Erythroblast (primary cell): ENCODE measurements around the gene ADARB2.
"Not testable (repeated sequence)": the region's sequence is repeated elsewhere in the genome, so short reads cannot be mapped to it uniquely, and the experiment has no call there.

Experiments used
- DNase-seq, 2 experiments: peaks; one replicate each; lab custom pipeline; 2025; lab: John Stamatoyannopoulos, UW
- GATA1 ChIP-seq: IDR thresholded peaks from 2 replicates; pipeline ENCODE4 v1.6.1; 2011; ENCODE audit warnings: low read depth, mild to moderate bottlenecking, control low read depth, low read length, moderate library complexity
- POLR2A ChIP-seq: IDR thresholded peaks from 2 replicates; pipeline ENCODE4 v1.6.1; 2011; ENCODE audit warnings: mild to moderate bottlenecking, low read length

The ADARB2 gene

GRCh38 chr10:1414893-1415292 lies 322.4 kb downstream of the ADARB2 start:
- no peak for TF ChIP-seq POLR2A
- TF ChIP-seq GATA1: no peak
- no peak for DNase-seq

GRCh38 chr10:1414346-1414745 lies 323.0 kb downstream of the ADARB2 start:
- DNase-seq: not testable (repeated sequence)

GRCh38 chr10:1413823-1414222 lies 323.5 kb downstream of the ADARB2 start:
- TF ChIP-seq POLR2A: no peak
- no peak for DNase-seq

- TF ChIP-seq POLR2A (no peak), GATA1 (no peak)
- DNase-seq: no peak
These were observed 324.1 kb downstream of the ADARB2 start for GRCh38 chr10:1413256-1413655.

- no peak for TF ChIP-seq GATA1
- TF ChIP-seq POLR2A: no peak
- no peak for DNase-seq
These were observed 324.7 kb downstream of the ADARB2 start for GRCh38 chr10:1412531-1413189.

DNA sequence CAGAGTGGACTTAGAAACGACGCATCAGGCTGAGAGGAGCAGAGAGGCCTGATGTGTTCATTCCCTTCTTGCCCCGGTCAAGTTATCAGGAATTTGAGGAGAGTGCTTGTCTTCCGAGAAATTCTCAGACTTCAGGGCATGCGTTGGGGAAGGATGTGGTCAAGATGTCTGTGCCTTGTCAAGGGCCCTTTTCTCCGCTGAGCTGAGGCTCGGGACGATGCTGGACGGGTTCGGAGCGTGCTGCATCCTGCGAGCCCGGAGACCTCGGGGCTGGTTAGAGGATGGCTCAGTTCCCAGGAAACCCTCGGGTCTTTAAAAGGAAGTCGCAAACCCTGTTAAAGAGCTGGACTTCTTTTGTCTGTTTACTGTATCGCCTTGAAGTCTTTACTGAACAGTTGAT lies 325.4 kb downstream of the ADARB2 start:
- no peak for DNase-seq
- TF ChIP-seq POLR2A (no peak), GATA1 (no peak)

- DNase-seq: no peak
- TF ChIP-seq POLR2A: no peak
- no peak for TF ChIP-seq GATA1
These were observed 325.9 kb downstream of the ADARB2 start for GRCh38 chr10:1411451-1411850.

DNA sequence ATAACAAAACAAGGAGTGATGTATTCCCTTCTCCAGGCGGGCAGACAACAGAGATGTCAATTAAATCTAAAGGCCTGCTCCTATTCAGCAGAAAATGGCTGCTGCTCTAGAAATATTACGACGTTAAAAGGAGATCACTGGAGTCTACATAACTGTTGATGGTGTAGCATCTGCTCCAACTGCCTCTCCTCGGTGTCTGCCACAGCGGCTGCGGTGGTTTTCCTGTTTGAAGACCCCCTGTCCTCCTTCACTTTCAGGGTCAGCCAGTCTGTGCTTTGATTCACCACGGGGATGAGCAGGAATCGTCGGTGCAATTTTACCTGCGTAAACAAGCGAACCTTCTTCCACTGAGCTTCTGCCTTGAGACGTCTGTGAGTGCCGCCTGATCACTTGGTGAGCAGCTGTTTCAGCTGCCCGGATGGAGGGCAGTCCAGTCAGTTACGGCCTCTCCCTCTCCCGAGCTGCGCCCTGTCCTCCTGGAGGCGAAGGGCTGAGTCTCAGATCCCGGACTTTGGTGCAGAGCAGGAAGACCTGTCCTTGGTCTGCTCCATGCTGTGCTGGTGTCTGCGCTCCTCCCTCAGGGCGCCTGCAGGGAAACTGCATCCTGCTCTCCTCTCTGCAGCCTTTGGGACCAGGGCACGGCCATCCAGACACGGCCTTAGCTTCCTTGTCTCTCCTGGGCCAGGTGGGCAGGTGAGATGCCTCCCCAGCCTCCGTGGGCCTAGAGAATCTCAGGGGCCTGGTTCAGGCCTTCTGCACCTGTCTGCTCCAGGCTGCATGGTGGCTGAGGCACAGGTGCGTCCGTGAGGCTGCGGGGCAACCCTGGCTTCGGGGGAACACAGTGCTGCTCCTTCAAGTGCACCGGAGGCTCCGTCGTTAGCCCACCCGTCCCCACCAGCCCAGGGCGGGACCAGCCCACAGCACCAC lies 326.6 kb downstream of the ADARB2 start:
- no peak for DNase-seq
- TF ChIP-seq GATA1 (no peak), POLR2A (no peak)

DNA sequence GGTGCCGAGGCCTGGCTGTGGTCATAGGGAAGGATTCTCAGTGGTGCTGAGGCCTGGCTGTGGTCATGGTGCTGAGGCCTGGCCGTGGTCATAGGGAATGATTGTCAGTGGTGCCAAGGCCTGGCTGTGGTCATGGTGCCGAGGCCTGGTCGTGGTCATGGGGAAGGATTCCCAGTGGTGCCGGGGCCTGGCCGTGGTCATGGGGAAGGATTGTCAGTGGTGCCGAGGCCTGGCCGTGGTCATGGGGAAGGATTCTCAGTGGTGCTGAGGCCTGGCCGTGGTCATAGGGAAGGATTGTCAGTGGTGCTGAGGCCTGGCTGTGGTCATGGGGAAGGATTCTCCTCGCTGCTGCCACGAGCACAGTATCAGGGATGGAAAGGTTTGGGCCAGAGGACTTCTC lies 327.3 kb downstream of the ADARB2 start:
- no peak for DNase-seq
- no peak for TF ChIP-seq POLR2A
- TF ChIP-seq GATA1: no peak

DNA sequence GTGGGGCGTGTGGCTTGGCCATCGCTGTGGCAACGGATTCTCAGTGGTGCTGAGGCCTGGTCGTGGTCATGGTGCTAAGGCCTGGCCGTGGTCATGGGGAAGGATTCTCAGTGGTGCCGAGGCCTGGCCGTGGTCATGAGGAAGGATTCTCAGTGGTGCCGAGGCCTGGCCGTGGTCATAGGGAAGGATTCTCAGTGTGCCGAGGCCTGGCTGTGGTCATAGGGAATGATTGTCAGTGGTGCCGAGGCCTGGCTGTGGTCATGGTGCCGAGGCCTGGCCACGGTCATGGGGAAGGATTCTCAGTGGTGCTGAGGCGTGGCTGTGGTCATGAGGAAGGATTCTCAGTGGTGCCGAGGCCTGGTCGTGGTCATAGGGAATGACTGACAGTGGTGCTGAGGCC lies 327.9 kb downstream of the ADARB2 start:
- no peak for TF ChIP-seq GATA1
- TF ChIP-seq POLR2A: no peak

GRCh38 chr10:1408651-1409367 lies 328.5 kb downstream of the ADARB2 start:
- DNase-seq: no peak
- TF ChIP-seq POLR2A: no peak
- TF ChIP-seq GATA1: no peak

More for the DNA sequence above, 327.9 kb downstream of the ADARB2 start:
- DNase-seq: no peak

- TF ChIP-seq GATA1 (no peak), POLR2A (no peak)
- DNase-seq: no peak
These were observed 330.1 kb downstream of the ADARB2 start for GRCh38 chr10:1406967-1407945.
